PC-9 (cell line): Measurements from ENCODE around the gene NUP50.

Experiments
- EZH2 ChIP-seq: fragments of 200-600 bp; sonication (generic); IDR thresholded peaks from 2 replicates; pipeline ENCODE4 v1.8.0; 2017; ENCODE audit warnings: antibody characterized with exemption, low read depth
- TF ChIP-seq, protein P1 (sequence below): fragments of 200-600 bp; sonication (generic); conservative IDR thresholded peaks from 2 replicates; pipeline ENCODE4 v1.6.1; 2017; ENCODE audit warnings: mixed run types, antibody characterized with exemption, mild to moderate bottlenecking, moderate library complexity

- TF ChIP-seq, protein P1, sequence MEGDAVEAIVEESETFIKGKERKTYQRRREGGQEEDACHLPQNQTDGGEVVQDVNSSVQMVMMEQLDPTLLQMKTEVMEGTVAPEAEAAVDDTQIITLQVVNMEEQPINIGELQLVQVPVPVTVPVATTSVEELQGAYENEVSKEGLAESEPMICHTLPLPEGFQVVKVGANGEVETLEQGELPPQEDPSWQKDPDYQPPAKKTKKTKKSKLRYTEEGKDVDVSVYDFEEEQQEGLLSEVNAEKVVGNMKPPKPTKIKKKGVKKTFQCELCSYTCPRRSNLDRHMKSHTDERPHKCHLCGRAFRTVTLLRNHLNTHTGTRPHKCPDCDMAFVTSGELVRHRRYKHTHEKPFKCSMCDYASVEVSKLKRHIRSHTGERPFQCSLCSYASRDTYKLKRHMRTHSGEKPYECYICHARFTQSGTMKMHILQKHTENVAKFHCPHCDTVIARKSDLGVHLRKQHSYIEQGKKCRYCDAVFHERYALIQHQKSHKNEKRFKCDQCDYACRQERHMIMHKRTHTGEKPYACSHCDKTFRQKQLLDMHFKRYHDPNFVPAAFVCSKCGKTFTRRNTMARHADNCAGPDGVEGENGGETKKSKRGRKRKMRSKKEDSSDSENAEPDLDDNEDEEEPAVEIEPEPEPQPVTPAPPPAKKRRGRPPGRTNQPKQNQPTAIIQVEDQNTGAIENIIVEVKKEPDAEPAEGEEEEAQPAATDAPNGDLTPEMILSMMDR, result no peak
- TF ChIP-seq EZH2, result no peak
Measured at GRCh38 chr22:45134313-45134712, 29.4 kb upstream of the NUP50 start.
